GM08714 (cell line): Measurements from ENCODE around the gene TRIM39.

Experiments
- H3K4me3 ChIP-seq: fragments of 200-500 bp; sonication (Bioruptor generic); 2 replicates; pipeline ENCODE4 v1.5.1; 2014; ENCODE audit warnings: mild to moderate bottlenecking, low read length, inconsistent platforms
- ZNF274 ChIP-seq: IDR thresholded peaks from 2 replicates; pipeline ENCODE4 v1.6.1; 2012; ENCODE audit warnings: mild to moderate bottlenecking, low read depth, low read length

Gene TRIM39

DNA sequence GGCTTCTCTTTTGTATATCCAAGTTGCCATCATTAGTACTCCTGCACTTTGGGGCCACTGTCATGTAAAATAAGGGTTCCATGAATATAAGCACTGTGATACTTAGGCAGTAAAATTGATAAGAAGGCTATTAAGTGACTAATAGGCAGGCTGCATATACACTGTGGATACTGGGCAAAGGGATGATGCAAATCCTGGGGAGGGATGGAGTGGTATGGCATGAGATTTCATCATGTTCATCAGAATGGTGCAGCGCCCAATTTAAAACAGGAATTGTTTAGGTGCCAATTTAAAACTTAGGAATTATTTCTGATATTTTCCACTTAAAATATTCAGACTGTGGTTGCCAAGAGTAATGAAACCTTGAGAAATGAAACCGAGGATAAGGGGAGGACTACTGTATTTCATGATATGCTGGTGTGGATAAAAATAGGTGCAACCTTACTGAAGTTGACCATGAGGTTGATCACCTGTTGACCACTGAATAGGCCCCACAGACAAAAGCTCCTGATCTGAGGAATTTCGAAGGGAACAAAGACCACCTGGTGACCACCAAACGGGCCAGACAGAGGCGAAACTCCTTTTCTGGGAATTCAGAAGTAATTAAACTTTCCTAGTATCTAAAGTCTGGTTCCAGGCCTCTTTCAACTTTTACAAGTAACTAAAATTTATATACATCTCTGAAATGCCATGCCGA lies 4.9 kb upstream of the TRIM39 start:
- no peak overlapping the region for H3K4me3 ChIP-seq
- no peak for TF ChIP-seq ZNF274

- no peak for TF ChIP-seq ZNF274
- H3K4me3 ChIP-seq = no peak overlapping the region
Measured at GRCh38 chr6:30322527-30323501, 3.9 kb upstream of the TRIM39 start.

GRCh38 chr6:30323806-30324205 lies 2.9 kb upstream of the TRIM39 start:
- no peak for TF ChIP-seq ZNF274
- no peak overlapping the region for H3K4me3 ChIP-seq

DNA sequence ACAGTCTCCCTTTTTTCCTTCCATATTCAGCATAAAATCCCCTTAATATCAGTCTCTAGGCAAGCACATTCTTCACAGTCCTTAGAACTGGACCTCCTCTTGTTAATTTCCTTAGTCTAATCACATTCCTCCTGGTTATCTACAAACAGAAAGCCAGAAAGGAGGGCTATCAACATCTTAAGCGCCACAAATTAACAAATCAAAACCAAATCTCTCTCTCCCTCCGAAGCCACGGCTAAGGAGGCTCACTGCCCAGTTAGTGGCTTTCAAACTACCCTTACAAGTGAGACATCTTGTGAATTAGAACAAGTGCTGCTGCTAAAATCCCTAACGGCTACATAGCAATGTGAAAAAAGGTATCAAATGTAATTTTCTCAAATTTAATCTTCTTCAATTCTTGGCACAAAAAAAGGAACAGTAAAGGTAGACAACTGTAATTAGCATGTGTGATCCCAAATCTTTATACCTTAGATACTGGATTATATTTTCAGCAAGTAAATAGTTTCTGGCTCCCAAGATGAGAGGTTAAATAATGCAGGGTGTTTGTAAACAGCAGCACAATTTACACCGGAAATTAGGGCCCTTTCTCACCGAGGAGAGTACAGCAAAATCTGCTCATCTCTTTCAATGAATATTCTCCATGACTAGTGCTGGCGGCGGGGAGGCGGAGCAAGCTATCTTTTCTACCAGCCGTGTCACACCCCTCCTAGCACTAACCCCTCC lies 1.4 kb upstream of the TRIM39 start:
- TF ChIP-seq ZNF274 = no peak
- H3K4me3 ChIP-seq = peak overlapping the region; percentile 93

GRCh38 chr6:30325873-30326525 lies 728 bp upstream of the TRIM39 start:
- H3K4me3 ChIP-seq = peak overlapping the region; percentile 93
- no peak for TF ChIP-seq ZNF274

- peak overlapping the region; percentile 93 for H3K4me3 ChIP-seq
- TF ChIP-seq ZNF274 = no peak
Measured at GRCh38 chr6:30327232-30327746, 562 bp downstream of the TRIM39 start.

- TF ChIP-seq ZNF274 = no peak
- no peak overlapping the region for H3K4me3 ChIP-seq
Measured at GRCh38 chr6:30328397-30328796, 1.7 kb downstream of the TRIM39 start.

GRCh38 chr6:30329331-30329730 lies 2.6 kb downstream of the TRIM39 start:
- TF ChIP-seq ZNF274 = no peak
- no peak overlapping the region for H3K4me3 ChIP-seq

DNA sequence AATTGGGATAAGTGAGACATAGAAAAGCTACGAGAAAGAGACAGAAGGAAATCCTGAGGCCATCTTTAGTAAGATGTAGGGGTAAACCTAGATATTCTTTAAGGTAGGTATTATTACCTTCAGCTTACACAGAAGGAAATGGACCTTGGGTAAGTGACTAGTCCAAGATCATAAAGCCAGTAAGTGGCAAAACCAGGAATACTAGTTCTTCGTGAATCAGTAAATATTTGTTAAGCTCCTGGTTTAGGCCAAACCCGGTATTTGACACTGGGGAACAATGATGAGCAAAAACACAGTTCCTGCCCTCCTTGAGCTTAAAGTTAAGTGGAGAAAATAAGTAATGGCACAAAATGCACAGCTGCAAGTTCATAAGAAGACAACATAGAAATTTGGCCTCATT lies 5.3 kb downstream of the TRIM39 start:
- H3K4me3 ChIP-seq = no peak overlapping the region
- TF ChIP-seq ZNF274 = no peak

- no peak overlapping the region for H3K4me3 ChIP-seq
- no peak for TF ChIP-seq ZNF274
Measured at GRCh38 chr6:30334075-30334783, 7.5 kb downstream of the TRIM39 start.

DNA sequence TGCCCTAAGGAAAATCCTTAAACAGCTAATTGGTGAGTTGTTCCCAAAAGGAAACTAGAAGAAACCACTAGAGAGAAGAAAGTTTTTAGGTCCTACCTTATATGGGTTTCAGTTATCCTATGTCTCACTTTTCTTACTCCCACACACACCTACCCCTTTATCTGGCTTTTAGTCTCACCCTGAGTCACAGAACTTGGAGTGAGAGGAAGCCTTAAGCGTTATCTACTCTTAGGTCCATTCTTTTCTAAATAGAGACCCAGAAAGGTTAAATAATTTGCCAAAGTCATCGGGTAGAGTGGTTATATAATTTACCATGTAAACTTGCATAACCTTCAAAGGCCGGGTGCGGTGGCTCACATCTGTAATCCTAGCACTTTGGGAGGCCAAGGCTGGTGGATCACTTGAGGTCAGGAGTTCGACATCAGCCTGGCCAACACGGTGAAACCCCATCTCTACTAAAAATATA lies 13.9 kb downstream of the TRIM39 start:
- no peak for TF ChIP-seq ZNF274
- H3K4me3 ChIP-seq = no peak overlapping the region

DNA sequence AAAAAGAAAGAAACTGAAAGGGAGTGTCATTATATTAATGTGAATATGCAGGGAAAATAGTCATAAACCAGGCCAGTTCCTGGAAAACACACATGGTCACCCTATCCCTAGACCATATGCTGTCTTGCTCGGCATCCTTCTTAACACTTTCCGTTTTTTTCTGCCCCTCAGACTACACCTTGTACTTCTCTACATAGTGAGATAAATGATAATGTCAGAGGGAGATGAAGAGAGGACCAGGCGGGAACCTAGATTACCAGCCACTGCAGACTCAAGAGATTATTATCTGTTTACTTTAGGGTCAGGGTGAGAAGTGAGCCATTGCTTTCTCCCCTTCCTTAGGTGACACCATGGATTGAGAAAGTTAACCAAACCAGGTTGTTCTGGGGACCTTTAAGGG lies 14.5 kb downstream of the TRIM39 start:
- TF ChIP-seq ZNF274 = no peak
- no peak overlapping the region for H3K4me3 ChIP-seq

- TF ChIP-seq ZNF274 = no peak
Measured at GRCh38 chr6:30341728-30342127, 15.0 kb downstream of the TRIM39 start.

More at GRCh38 chr6:30341728-30342127, 15.0 kb downstream of the TRIM39 start:
- H3K4me3 ChIP-seq = no peak overlapping the region
